Suprapubic skin (tissue), 4 donors: Measurements from ENCODE around the gene INHBA. TPM values are rescaled to one million over a fixed set of nuclear protein-coding genes. Genes with fewer than 3 reads are reported as not detected.
A peak's percentile ranks its signal among the peaks of the same experiment; 100 is the strongest.

Experiments used
- DNase-seq, 2 donors: peaks; one replicate each; pipeline ENCODE4 v3.0.0-alpha.2; 2019; ENCODE audit warnings: low spot score in 2 of 2
- H3K27ac ChIP-seq: fragments of 200-600 bp; sonication (generic); one replicate; pipeline ENCODE4 v1.5.1; 2019
- H3K27me3 ChIP-seq: fragments of 200-600 bp; sonication (generic); one replicate; pipeline ENCODE4 v1.5.1; 2019
- H3K36me3 ChIP-seq: fragments of 200-600 bp; sonication (generic); one replicate; pipeline ENCODE4 v1.5.1; 2019
- H3K4me1 ChIP-seq: fragments of 200-600 bp; sonication (generic); one replicate; pipeline ENCODE4 v1.5.1; 2019
- H3K4me3 ChIP-seq: fragments of 200-600 bp; sonication (generic); one replicate; pipeline ENCODE4 v1.5.1; 2019; ENCODE audit warnings: mild to moderate bottlenecking
- H3K9me3 ChIP-seq: fragments of 200-600 bp; sonication (generic); one replicate; pipeline ENCODE4 v1.5.1; 2019
- EP300 ChIP-seq: sonication (generic); formaldehyde crosslinking; IDR thresholded peaks from one replicate; pipeline ENCODE4 v1.6.1; 2017; ENCODE audit warnings: antibody characterized with exemption
- POLR2A ChIP-seq, 2 donors: fragments of 450-650 bp; IDR thresholded peaks; one replicate each; pipeline ENCODE4 v1.6.1; 2017; ENCODE audit warnings: antibody characterized with exemption in 2 of 2, mild to moderate bottlenecking in 2 of 2, moderate library complexity in 2 of 2
- POLR2AphosphoS5 ChIP-seq, 3 donors: sonication (generic); formaldehyde crosslinking; IDR thresholded peaks; one replicate each; pipeline ENCODE4 v1.6.1; 2017; ENCODE audit warnings: antibody characterized with exemption in 3 of 3
- WGBS: methylation state at CpG from one replicate; pipeline ENCODE4 v1.1.5; 2018; 5-methylcytosine and 5-hydroxymethylcytosine counted together
- total RNA-seq, 4 donors: library from RNA; depleted of rRNA; stranded (reverse); fragments of >200 nt; gene quantifications; one replicate each; pipeline ENCODE4 v1.1.0, GENCODE V29; 2016
- TF ChIP-seq, protein P1 (sequence below), 2 donors: fragments of 200-600 bp in 1 of 2; fragments of 450-650 bp in 1 of 2; sonication (generic) in 1 of 2; IDR thresholded peaks; one replicate each; pipeline ENCODE4 v1.5.1; 2016 to 2019; ENCODE audit warnings: antibody characterized with exemption in 2 of 2, mild to moderate bottlenecking in 1 of 2, moderate library complexity in 1 of 2

INHBA gene
- total RNA-seq, 4 donors from 2014 or later, result 0.87 to 3.7 (median 1.4) TPM

DNA sequence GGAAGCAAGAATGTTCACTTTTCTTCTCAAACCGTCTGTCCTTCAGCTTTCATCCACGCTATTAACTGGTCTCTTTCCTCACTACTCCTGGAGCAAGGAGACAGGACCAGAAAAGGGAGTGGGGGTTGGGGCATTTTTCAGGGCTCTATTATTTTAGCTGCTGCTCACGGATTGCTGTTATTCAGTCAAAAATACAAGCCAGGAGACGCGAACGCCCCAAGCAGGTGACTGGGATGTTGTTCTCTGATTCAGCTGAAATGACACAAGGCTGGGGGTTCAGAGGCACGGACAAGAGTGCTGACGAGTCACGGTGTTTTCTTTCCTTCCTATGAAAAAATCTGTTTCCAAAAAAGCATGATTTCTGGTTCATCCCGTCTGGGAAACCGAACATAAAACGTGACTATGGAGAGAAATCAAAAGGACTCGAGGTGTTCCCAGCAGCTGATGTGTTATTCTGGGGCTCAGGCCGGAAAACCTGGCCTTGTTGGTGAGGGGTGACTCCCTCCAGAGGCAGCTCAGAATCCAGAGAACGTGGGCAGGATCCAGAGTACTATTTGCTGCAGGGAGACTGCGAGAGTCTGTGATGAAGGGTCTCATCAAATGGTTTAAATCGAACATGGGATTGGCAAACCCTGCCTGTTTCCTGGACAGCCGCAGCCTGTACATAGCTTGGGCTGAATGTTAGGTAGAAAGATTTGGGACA is 3.5 kb upstream of the INHBA start:
- H3K27ac ChIP-seq, result no peak overlapping the region
- TF ChIP-seq, protein P1, sequence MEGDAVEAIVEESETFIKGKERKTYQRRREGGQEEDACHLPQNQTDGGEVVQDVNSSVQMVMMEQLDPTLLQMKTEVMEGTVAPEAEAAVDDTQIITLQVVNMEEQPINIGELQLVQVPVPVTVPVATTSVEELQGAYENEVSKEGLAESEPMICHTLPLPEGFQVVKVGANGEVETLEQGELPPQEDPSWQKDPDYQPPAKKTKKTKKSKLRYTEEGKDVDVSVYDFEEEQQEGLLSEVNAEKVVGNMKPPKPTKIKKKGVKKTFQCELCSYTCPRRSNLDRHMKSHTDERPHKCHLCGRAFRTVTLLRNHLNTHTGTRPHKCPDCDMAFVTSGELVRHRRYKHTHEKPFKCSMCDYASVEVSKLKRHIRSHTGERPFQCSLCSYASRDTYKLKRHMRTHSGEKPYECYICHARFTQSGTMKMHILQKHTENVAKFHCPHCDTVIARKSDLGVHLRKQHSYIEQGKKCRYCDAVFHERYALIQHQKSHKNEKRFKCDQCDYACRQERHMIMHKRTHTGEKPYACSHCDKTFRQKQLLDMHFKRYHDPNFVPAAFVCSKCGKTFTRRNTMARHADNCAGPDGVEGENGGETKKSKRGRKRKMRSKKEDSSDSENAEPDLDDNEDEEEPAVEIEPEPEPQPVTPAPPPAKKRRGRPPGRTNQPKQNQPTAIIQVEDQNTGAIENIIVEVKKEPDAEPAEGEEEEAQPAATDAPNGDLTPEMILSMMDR (IDR thresholded peaks at IDR 0.05), result no peak
- TF ChIP-seq POLR2AphosphoS5 (IDR thresholded peaks at IDR 0.05), result no peak
- no peak for TF ChIP-seq EP300
- TF ChIP-seq POLR2A (IDR thresholded peaks at IDR 0.05), result no peak
- no peaks in the 10 kb centered on the region for H3K36me3 ChIP-seq
- H3K9me3 ChIP-seq, result no peaks in the 10 kb centered on the region
- H3K4me3 ChIP-seq, result no peak overlapping the region
- peaks cover 20% of the 10 kb centered on the region for H3K4me1 ChIP-seq
- H3K27me3 ChIP-seq, result peaks cover under 1% of the 10 kb centered on the region
- 89% methylated on average over 18 of the region's 18 CpGs for WGBS
- no peak for DNase-seq

DNA sequence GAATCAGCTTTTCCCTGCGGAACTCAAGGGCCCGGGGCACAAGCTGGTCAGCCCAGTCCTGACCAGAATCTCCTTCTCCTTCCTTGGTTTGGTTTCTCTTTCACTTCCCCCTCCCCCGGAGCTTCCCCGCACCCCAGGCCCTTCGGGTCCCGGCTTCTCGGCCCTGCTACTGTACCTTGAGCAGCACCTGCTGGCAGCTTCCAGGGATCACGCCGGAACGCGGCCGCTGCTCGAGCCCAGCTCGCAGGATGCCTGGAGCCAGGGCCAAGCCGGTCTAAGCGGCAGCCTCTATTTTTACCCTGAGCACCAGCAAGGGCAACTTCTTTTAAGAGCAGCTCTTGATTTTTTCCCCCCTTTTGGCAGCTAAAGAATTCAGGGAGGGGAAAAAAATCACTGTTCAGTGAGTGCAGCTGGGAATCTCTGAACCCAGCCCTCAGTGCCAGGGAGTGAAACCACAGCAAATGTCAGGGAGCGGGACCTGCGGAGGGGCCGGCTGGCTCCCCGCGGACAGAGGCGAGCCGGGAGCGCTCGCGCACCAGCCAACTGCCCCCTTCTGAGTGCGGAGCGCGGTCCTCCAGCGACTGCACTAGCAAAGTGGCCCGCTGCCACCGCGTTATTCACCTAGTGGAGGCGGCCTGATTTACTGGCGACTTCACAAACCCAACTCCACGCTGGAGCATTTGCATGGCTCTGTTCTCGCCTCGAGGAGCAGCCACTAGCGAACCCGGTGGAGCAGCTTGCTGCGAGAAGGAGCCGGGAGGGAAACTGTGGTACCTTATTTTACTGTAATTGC is 2.4 kb upstream of the INHBA start:
- DNase-seq, result peak in 1 of 2 donors; percentile 85
- H3K4me3 ChIP-seq, result peak overlapping the region; percentile 55
- no peaks in the 10 kb centered on the region for H3K9me3 ChIP-seq
- no peaks in the 10 kb centered on the region for H3K36me3 ChIP-seq
- H3K27ac ChIP-seq, result peak overlapping the region; percentile 31
- H3K27me3 ChIP-seq, result peaks cover 11% of the 10 kb centered on the region
- no peak for TF ChIP-seq POLR2A (IDR thresholded peaks at IDR 0.05)
- no peak for TF ChIP-seq POLR2AphosphoS5 (IDR thresholded peaks at IDR 0.05)
- TF ChIP-seq, protein P1 (IDR thresholded peaks at IDR 0.05), result peak in 1 of 2 donors; percentile 70
- 2% methylated on average over 42 of the region's 42 CpGs for WGBS
- H3K4me1 ChIP-seq, result peaks cover 31% of the 10 kb centered on the region

DNA sequence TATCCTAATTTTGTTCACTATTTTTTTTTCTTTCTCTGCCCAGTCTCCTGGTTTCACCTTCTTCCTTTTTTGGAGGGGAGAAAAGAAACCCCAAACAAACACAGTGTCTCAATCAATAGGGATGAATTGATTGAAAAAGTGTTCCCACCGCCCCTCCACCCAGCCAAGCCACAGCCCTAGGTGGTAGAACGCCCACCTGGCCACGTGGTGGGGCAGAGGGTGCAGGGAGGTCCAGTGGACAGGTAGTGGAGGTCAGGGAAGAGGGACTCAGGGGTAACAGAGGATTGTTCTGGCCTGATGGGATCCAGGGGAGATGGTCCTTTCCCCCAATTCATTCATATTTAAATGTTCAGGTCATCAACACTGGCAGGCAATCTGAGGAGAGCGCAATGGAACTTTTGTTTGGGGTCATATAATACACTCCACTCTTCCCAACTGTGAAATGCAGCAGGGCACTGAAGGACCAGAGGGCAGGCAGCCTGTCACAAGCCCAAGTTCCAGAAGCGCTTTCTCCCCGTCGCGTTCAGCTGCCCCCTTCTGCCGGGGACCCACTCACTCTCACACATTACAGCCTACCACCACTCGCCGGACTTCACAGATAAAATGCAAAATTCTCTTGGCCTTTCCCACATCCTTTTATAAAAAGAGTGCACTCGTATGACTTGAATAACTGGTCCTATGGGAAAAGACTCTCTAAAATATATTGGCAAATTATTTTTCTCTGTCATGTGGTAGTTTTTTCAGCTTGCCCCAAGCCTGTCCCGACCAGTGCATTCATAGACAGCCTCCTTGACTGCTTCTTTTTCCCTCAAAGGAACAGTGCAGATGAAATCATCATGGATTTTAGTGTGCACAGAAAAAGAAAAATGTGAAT is 1.6 kb downstream of the INHBA start:
- TF ChIP-seq, protein P1 (IDR thresholded peaks at IDR 0.05), result no peak
- no peak for TF ChIP-seq POLR2AphosphoS5 (IDR thresholded peaks at IDR 0.05)
- no peak for TF ChIP-seq POLR2A (IDR thresholded peaks at IDR 0.05)
- no peak for TF ChIP-seq EP300
- 43% methylated on average over 13 of the region's 13 CpGs for WGBS
- Histone ChIP-seq H3K4me3 (peak overlapping the region; percentile 38), H3K36me3 (no peaks in the 10 kb centered on the region), H3K27ac (no peak overlapping the region), H3K4me1 (peaks cover 53% of the 10 kb centered on the region), H3K27me3 (peaks cover 14% of the 10 kb centered on the region), H3K9me3 (no peaks in the 10 kb centered on the region)
- no peak for DNase-seq

DNA sequence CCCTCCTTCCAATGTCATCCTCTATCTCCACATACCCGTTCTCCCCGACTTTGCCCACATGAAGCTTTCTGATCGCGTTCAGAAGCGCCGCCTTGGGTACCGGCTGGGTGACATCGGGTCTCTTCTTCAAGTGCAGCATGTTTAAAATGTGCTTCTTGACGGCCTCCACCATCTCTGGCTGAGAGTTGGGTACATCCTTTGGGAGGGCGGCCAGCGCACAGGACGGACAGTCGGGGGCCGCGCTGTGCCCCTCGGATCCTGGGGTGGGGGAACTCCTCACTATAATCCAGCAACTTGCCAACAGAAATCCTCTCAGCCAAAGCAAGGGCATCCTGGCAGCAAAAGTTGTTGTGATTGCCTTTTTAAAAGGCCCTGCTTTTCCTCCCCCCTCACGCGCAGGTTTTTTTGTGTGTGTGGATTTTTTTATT is 2.8 kb downstream of the INHBA start:
- TF ChIP-seq, protein P1 (IDR thresholded peaks at IDR 0.05), result no peak
- peaks cover 18% of the 10 kb centered on the region for H3K27me3 ChIP-seq
- no peak for DNase-seq
- WGBS, result 6% methylated on average over 12 of the region's 18 CpGs
- H3K4me1 ChIP-seq, result peaks cover 43% of the 10 kb centered on the region
- H3K9me3 ChIP-seq, result no peaks in the 10 kb centered on the region
- peak overlapping the region; percentile 38 for H3K4me3 ChIP-seq
- no peak overlapping the region for H3K27ac ChIP-seq
- H3K36me3 ChIP-seq, result no peaks in the 10 kb centered on the region
